Mesendoderm (in vitro differentiated cells): ENCODE measurements around the gene MYLK4.

ENCODE experiments used
- DNase-seq: peaks from one replicate; pipeline ENCODE4 v3.0.0; 2013
- H2AK5ac ChIP-seq: 2 replicates; pipeline ENCODE4 v1.6.1; 2013; ENCODE audit warnings: low read length, inconsistent platforms
- H2BK120ac ChIP-seq: 2 replicates; pipeline ENCODE4 v1.6.1; 2013; ENCODE audit warnings: low read depth, mild to moderate bottlenecking, low read length, moderate library complexity, mixed read lengths
- H2BK15ac ChIP-seq: replicated peaks from 2 replicates; pipeline ENCODE4 v1.6.1; 2013; ENCODE audit warnings: low read depth, mild to moderate bottlenecking, moderate library complexity
- H2BK5ac ChIP-seq: 2 replicates; pipeline ENCODE4 v1.6.1; 2013; ENCODE audit warnings: low read length, inconsistent platforms
- H3K18ac ChIP-seq: 2 replicates; pipeline ENCODE4 v1.6.1; 2013; ENCODE audit warnings: mild to moderate bottlenecking, low read length, mixed read lengths
- H3K23ac ChIP-seq: one replicate; pipeline ENCODE4 v1.6.1; 2013; ENCODE audit warnings: low read length
- H3K27ac ChIP-seq: 2 replicates; pipeline ENCODE4 v1.5.1; 2013; ENCODE audit warnings: low read depth, mild to moderate bottlenecking, inconsistent platforms, low read length, moderate library complexity
- H3K27me3 ChIP-seq: 2 replicates; pipeline ENCODE4 v1.6.1; 2013; ENCODE audit warnings: low read length, control low read depth, mild to moderate bottlenecking, inconsistent platforms; ENCODE audit not compliant: insufficient read depth, poor library complexity
- H3K36me3 ChIP-seq: 2 replicates; pipeline ENCODE4 v1.6.1; 2013; ENCODE audit warnings: low read length, inconsistent platforms; ENCODE audit not compliant: control insufficient read depth, insufficient read depth
- H3K4ac ChIP-seq: one replicate; pipeline ENCODE4 v1.6.1; 2013; ENCODE audit warnings: low read depth, mild to moderate bottlenecking, low read length, moderate library complexity
- H3K4me1 ChIP-seq: 2 replicates; pipeline ENCODE4 v1.6.1; 2013; ENCODE audit warnings: low read depth, low read length, inconsistent platforms; ENCODE audit not compliant: control insufficient read depth
- H3K4me2 ChIP-seq: 2 replicates; pipeline ENCODE4 v1.6.1; 2013; ENCODE audit warnings: low read length
- H3K4me3 ChIP-seq: 2 replicates; pipeline ENCODE4 v1.5.1; 2013; ENCODE audit warnings: mild to moderate bottlenecking, low read length
- H3K56ac ChIP-seq: one replicate; pipeline ENCODE4 v1.6.1; 2013; ENCODE audit warnings: low read length
- H3K79me1 ChIP-seq: 2 replicates; pipeline ENCODE4 v1.6.1; 2013; ENCODE audit warnings: low read length, inconsistent platforms
- H3K79me2 ChIP-seq: 2 replicates; pipeline ENCODE4 v1.6.1; 2013; ENCODE audit warnings: mild to moderate bottlenecking, low read length; ENCODE audit not compliant: control insufficient read depth, insufficient read depth
- H3K9ac ChIP-seq: 2 replicates; pipeline ENCODE4 v1.6.1; 2013; ENCODE audit warnings: low read length, inconsistent platforms
- H4K5ac ChIP-seq: one replicate; pipeline ENCODE4 v1.6.1; 2013; ENCODE audit warnings: low read length
- H4K8ac ChIP-seq: one replicate; pipeline ENCODE4 v1.6.1; 2013; ENCODE audit warnings: low read depth, mild to moderate bottlenecking, control low read depth, low read length, moderate library complexity
- WGBS: extraction: QIAGEN DNeasy Blood & Tissue Kit; methylation state at CpG from one replicate; pipeline ENCODE4 v1.1.7; 2013; ENCODE audit warnings: low lambda C conversion rate, missing lambda C conversion rate; ENCODE audit not compliant: insufficient coverage; ENCODE audit errors: extremely low coverage; 5-methylcytosine and 5-hydroxymethylcytosine counted together

Gene MYLK4

GRCh38 chr6:2746557-2747061, 4.1 kb downstream of the MYLK4 start:
- Histone ChIP-seq H3K27ac (peak overlapping the region; percentile 23), H3K4ac (no peak overlapping the region), H3K4me1 (peaks cover 2% of the 10 kb centered on the region)

GRCh38 chr6:2745246-2745645, 5.5 kb downstream of the MYLK4 start:
- no peak overlapping the region for H3K27ac ChIP-seq
- no peaks in the 10 kb centered on the region for H3K36me3 ChIP-seq
- H3K4me1 ChIP-seq: peaks cover 2% of the 10 kb centered on the region
- no peak overlapping the region for H3K23ac ChIP-seq
- no peak overlapping the region for H3K4me3 ChIP-seq
- H3K27me3 ChIP-seq: no peaks in the 10 kb centered on the region
- no peak overlapping the region for H2BK5ac ChIP-seq
- no peak overlapping the region for H2BK15ac ChIP-seq
- H3K79me1 ChIP-seq: no peaks in the 10 kb centered on the region
- no peak overlapping the region for H4K8ac ChIP-seq
- H2BK120ac ChIP-seq: no peak overlapping the region
- H3K79me2 ChIP-seq: no peaks in the 10 kb centered on the region
- H3K4ac ChIP-seq: no peak overlapping the region
- no peak overlapping the region for H3K56ac ChIP-seq
- WGBS: no CpG with 5 or more reads among the region's 4 CpGs
- H3K18ac ChIP-seq: no peak overlapping the region
- no peak overlapping the region for H2AK5ac ChIP-seq
- no peak overlapping the region for H3K9ac ChIP-seq
- no peak for DNase-seq
- no peak overlapping the region for H4K5ac ChIP-seq
- H3K4me2 ChIP-seq: no peak overlapping the region

More at GRCh38 chr6:2746557-2747061, 4.1 kb downstream of the MYLK4 start:
- Histone ChIP-seq H2BK15ac (no peak overlapping the region), H3K27me3 (no peaks in the 10 kb centered on the region), H3K23ac (no peak overlapping the region), H3K79me2 (no peaks in the 10 kb centered on the region), H3K79me1 (no peaks in the 10 kb centered on the region), H3K18ac (no peak overlapping the region), H4K8ac (no peak overlapping the region), H3K56ac (no peak overlapping the region), H3K36me3 (no peaks in the 10 kb centered on the region), H2BK120ac (no peak overlapping the region), H3K9ac (no peak overlapping the region), H3K4me2 (no peak overlapping the region), H2AK5ac (no peak overlapping the region), H3K4me3 (no peak overlapping the region), H4K5ac (no peak overlapping the region), H2BK5ac (no peak overlapping the region)
- DNase-seq: peak; percentile 74
- WGBS: no CpG with 5 or more reads among the region's 7 CpGs

DNA sequence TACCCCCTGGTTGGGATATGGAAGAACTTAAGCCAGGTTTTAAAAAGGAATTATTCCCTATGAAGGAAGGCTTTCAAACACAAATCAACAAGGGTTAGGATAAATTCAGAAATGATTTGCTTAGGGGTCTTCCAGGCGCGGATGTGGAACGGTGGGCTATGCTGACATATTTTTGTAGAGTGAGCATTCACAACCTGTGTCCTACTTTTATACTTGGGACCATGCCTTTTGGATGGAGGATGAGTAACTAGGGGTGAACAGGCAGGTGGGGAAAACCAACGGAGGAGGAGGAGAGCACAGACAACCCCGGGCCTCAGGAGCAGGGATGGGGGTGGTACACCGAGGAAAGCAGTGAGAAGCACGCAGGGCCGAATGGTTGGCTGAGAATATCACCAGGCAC, 5.9 kb downstream of the MYLK4 start:
- no peak overlapping the region for H3K23ac ChIP-seq
- H3K27me3 ChIP-seq: no peaks in the 10 kb centered on the region
- DNase-seq: no peak
- no peak overlapping the region for H2BK15ac ChIP-seq
- no peak overlapping the region for H3K4me3 ChIP-seq
- no peak overlapping the region for H2BK120ac ChIP-seq
- no peak overlapping the region for H3K18ac ChIP-seq
- no peak overlapping the region for H3K9ac ChIP-seq
- H3K4ac ChIP-seq: no peak overlapping the region
- H2BK5ac ChIP-seq: no peak overlapping the region
- H2AK5ac ChIP-seq: no peak overlapping the region
- no peak overlapping the region for H4K8ac ChIP-seq
- no peak overlapping the region for H3K56ac ChIP-seq
- H3K36me3 ChIP-seq: no peaks in the 10 kb centered on the region
- H3K4me2 ChIP-seq: no peak overlapping the region
- no peak overlapping the region for H4K5ac ChIP-seq
- peaks cover 2% of the 10 kb centered on the region for H3K4me1 ChIP-seq
- H3K79me1 ChIP-seq: no peaks in the 10 kb centered on the region
- H3K79me2 ChIP-seq: no peaks in the 10 kb centered on the region
- WGBS: no CpG with 5 or more reads among the region's 8 CpGs
- H3K27ac ChIP-seq: no peak overlapping the region

DNA sequence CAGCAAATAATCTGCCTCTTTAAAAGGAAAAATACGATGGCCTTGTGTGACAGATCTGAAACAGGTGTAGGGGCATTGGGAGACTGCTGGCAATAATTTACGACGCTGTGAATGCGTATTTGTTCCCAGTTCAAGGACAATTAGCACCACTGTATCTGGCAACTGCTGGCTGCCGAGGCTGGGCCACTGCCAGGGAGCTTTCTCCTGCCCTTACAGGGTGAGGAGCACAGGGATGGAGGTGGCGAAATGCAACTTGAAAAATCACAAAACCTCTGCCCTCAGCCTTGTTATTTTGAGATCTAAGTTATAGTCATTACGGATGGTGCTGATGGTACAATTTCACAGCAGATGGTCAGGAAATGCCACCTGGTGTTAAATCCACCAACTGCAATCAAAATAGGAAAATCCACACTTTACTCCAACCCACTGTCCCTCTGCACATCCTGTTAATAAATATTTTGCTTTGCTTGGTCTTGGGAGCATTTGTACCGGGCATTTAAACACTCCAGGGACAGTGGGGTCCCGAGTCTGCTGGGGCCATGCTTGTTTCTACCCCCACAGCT, 6.4 kb downstream of the MYLK4 start:
- no peaks in the 10 kb centered on the region for H3K79me1 ChIP-seq
- H3K4me1 ChIP-seq: peaks cover 2% of the 10 kb centered on the region
- H2BK15ac ChIP-seq: no peak overlapping the region
- no peak overlapping the region for H3K23ac ChIP-seq
- H3K27ac ChIP-seq: no peak overlapping the region
- no peak overlapping the region for H3K4me3 ChIP-seq
- no peak overlapping the region for H3K4me2 ChIP-seq
- no peak overlapping the region for H2BK5ac ChIP-seq
- H4K8ac ChIP-seq: no peak overlapping the region
- no peak for DNase-seq
- no peaks in the 10 kb centered on the region for H3K79me2 ChIP-seq
- no peak overlapping the region for H3K56ac ChIP-seq
- H2AK5ac ChIP-seq: no peak overlapping the region
- no peak overlapping the region for H2BK120ac ChIP-seq
- H3K4ac ChIP-seq: no peak overlapping the region
- H3K27me3 ChIP-seq: no peaks in the 10 kb centered on the region
- H4K5ac ChIP-seq: no peak overlapping the region
- no peak overlapping the region for H3K18ac ChIP-seq
- WGBS: no CpG with 5 or more reads among the region's 9 CpGs
- no peaks in the 10 kb centered on the region for H3K36me3 ChIP-seq
- no peak overlapping the region for H3K9ac ChIP-seq

- H2BK120ac ChIP-seq: no peak overlapping the region
- H3K18ac ChIP-seq: no peak overlapping the region
- H2BK15ac ChIP-seq: no peak overlapping the region
- no peak overlapping the region for H3K23ac ChIP-seq
- H3K9ac ChIP-seq: no peak overlapping the region
- peaks cover 2% of the 10 kb centered on the region for H3K4me1 ChIP-seq
- no peak overlapping the region for H3K4me3 ChIP-seq
- H2BK5ac ChIP-seq: no peak overlapping the region
- no peak overlapping the region for H2AK5ac ChIP-seq
- no peak overlapping the region for H3K56ac ChIP-seq
- no peak overlapping the region for H3K27ac ChIP-seq
- H3K36me3 ChIP-seq: no peaks in the 10 kb centered on the region
- no peak overlapping the region for H3K4ac ChIP-seq
- H3K79me2 ChIP-seq: no peaks in the 10 kb centered on the region
- WGBS: no CpG with 5 or more reads among the region's 17 CpGs
- H3K79me1 ChIP-seq: no peaks in the 10 kb centered on the region
- H4K5ac ChIP-seq: no peak overlapping the region
- no peak for DNase-seq
- no peak overlapping the region for H3K4me2 ChIP-seq
- no peaks in the 10 kb centered on the region for H3K27me3 ChIP-seq
- H4K8ac ChIP-seq: no peak overlapping the region
Measured at GRCh38 chr6:2743280-2744208, 7.2 kb downstream of the MYLK4 start.
